ENCODE results near the gene SLC38A1. TPM values are rescaled to one million over a fixed set of nuclear protein-coding genes. Genes with fewer than 3 reads are reported as not detected.

Gene SLC38A1
- polyA plus RNA-seq, 1 experiment, result 76.8 TPM

GRCh38 chr12:46179693-46180452 is 89.0 kb downstream of the SLC38A1 start:
- TF ChIP-seq, protein P1, sequence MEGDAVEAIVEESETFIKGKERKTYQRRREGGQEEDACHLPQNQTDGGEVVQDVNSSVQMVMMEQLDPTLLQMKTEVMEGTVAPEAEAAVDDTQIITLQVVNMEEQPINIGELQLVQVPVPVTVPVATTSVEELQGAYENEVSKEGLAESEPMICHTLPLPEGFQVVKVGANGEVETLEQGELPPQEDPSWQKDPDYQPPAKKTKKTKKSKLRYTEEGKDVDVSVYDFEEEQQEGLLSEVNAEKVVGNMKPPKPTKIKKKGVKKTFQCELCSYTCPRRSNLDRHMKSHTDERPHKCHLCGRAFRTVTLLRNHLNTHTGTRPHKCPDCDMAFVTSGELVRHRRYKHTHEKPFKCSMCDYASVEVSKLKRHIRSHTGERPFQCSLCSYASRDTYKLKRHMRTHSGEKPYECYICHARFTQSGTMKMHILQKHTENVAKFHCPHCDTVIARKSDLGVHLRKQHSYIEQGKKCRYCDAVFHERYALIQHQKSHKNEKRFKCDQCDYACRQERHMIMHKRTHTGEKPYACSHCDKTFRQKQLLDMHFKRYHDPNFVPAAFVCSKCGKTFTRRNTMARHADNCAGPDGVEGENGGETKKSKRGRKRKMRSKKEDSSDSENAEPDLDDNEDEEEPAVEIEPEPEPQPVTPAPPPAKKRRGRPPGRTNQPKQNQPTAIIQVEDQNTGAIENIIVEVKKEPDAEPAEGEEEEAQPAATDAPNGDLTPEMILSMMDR (IDR thresholded peaks at IDR 0.05; ENCODE audit: insufficient read depth, low read depth, low read length), result no peak
- POLR2A ChIA-PET, result no interaction called here
- H3K4me3 ChIP-seq (ENCODE audit: low read depth, low read length), result no peak overlapping the region
- no peak for DNase-seq (ENCODE audit: low read depth)
- CTCF ChIA-PET, result interaction anchor here (0.7 kb wide), 1 partner anchor 123 kb away, joined by 3 read pairs; no protein-coding TSS in a partner anchor
- H3K36me3 ChIP-seq (ENCODE audit: control insufficient read depth, insufficient read depth, low read length), result no peaks in the 10 kb centered on the region
- H3K27me3 ChIP-seq (ENCODE audit: control insufficient read depth, insufficient read depth, low read length), result no peaks in the 10 kb centered on the region

DNA sequence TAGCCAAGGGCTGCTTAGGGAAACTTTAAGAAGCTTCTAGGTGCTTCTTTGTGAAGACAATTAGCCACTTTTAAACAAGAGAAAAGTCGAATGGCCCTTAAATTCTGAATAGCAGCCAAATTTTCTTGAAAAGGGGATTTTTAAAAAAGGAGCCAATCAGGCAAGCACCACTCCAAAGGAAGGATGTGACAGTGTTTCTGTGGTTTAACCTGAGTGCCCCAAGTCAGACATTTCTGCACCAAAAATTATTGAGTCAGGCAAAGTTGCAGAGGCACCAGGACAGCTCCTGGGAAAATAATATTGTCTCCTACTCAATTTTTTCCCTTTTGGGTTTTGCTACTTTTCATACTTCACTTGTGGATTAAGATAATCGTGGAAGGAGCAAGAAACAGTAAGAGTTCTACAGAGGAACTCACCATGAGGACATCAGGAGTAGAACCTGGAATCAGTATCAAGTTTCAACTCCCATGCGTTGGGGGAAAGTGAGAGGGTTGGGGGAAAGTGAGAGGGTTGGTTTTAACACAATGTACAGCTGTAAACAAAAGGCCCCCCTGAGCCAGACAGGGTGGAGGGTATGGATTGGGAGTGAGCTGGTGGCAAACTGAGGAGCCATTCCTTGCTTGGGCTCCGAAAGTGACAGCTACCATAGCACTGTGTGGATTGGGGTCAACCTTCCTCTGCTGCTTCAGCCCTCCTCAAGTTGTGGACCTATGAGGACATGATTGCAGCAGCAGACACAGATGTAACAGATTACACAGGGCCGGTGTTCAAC is 90.8 kb downstream of the SLC38A1 start:
- H3K4me3 ChIP-seq (ENCODE audit: low read depth, low read length), result no peak overlapping the region
- no peak for DNase-seq (ENCODE audit: low read depth)
- CTCF ChIA-PET, result interaction anchor here (1.7 kb wide), 1 partner anchor 10 kb away, joined by 4 read pairs; no protein-coding TSS in a partner anchor
- H3K27me3 ChIP-seq (ENCODE audit: control insufficient read depth, insufficient read depth, low read length), result no peaks in the 10 kb centered on the region
- no peaks in the 10 kb centered on the region for H3K36me3 ChIP-seq (ENCODE audit: control insufficient read depth, insufficient read depth, low read length)
- POLR2A ChIA-PET, result no interaction called here
- TF ChIP-seq, protein P1 (IDR thresholded peaks at IDR 0.05; ENCODE audit: insufficient read depth, low read depth, low read length), result no peak

- H3K36me3 ChIP-seq (ENCODE audit: control insufficient read depth, insufficient read depth, low read length), result no peaks in the 10 kb centered on the region
- DNase-seq (ENCODE audit: low read depth), result no peak
- H3K4me3 ChIP-seq (ENCODE audit: low read depth, low read length), result no peak overlapping the region
- H3K27me3 ChIP-seq (ENCODE audit: control insufficient read depth, insufficient read depth, low read length), result no peaks in the 10 kb centered on the region
- TF ChIP-seq, protein P1 (IDR thresholded peaks at IDR 0.05; ENCODE audit: insufficient read depth, low read depth, low read length), result no peak
- ChIA-PET CTCF (interaction anchor here (1.7 kb wide), 1 partner anchor 11 kb away, joined by 4 read pairs; no protein-coding TSS in a partner anchor), POLR2A (no interaction called here)
These were observed 91.8 kb downstream of the SLC38A1 start for GRCh38 chr12:46177025-46177424.

- POLR2A ChIA-PET, result no interaction called here
- TF ChIP-seq, protein P1 (IDR thresholded peaks at IDR 0.05; ENCODE audit: insufficient read depth, low read depth, low read length), result no peak
- CTCF ChIA-PET, result no interaction called here
- Histone ChIP-seq H3K4me3 (ENCODE audit: low read depth, low read length) (no peak overlapping the region), H3K36me3 (ENCODE audit: control insufficient read depth, insufficient read depth, low read length) (no peaks in the 10 kb centered on the region), H3K27me3 (ENCODE audit: control insufficient read depth, insufficient read depth, low read length) (no peaks in the 10 kb centered on the region)
- no peak for DNase-seq (ENCODE audit: low read depth)
These were observed 93.9 kb downstream of the SLC38A1 start for GRCh38 chr12:46174919-46175318.

DNA sequence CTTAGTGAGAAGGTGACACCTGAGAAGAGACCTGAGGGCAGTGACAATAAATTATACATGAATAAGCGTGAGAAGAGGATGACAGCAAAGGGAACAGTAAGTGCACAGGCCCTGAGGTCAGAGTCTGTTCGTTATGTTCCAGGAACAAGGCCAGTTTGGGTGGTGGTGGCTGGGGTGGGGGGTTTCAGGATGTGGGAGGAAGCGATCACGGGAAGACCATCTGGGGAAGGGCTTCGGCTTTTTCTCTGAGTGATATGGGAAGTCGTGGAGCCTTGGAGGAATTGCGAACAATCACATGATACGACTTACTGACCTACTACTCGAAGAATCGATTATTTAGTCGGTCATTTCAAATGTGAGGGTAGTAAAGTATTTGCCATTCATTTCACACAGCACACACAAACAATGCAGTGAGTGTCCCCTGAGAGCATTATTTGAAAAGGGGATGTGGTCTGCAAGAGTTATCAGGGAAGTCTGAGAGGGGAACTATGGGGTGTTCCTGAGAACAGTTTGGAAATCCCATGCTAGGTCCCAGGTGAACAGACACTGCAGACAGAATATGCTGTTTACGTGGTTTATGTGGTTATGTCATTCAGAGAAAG is 94.7 kb downstream of the SLC38A1 start:
- ChIA-PET CTCF (no interaction called here), POLR2A (no interaction called here)
- Histone ChIP-seq H3K27me3 (ENCODE audit: control insufficient read depth, insufficient read depth, low read length) (no peaks in the 10 kb centered on the region), H3K36me3 (ENCODE audit: control insufficient read depth, insufficient read depth, low read length) (no peaks in the 10 kb centered on the region), H3K4me3 (ENCODE audit: low read depth, low read length) (no peak overlapping the region)
- TF ChIP-seq, protein P1 (IDR thresholded peaks at IDR 0.05; ENCODE audit: insufficient read depth, low read depth, low read length), result no peak
- no peak for DNase-seq (ENCODE audit: low read depth)
